EH (cell line): Measurements from ENCODE around the gene TMEM213.
"Not testable (repeated sequence)": the region's sequence is repeated elsewhere in the genome, so short reads cannot be mapped to it uniquely, and the experiment has no call there.

Source experiments
- DNase-seq: peaks from one replicate; pipeline ENCODE4 v3.0.0-alpha.2; 2015; ENCODE audit warnings: low read depth

TMEM213 gene

DNA sequence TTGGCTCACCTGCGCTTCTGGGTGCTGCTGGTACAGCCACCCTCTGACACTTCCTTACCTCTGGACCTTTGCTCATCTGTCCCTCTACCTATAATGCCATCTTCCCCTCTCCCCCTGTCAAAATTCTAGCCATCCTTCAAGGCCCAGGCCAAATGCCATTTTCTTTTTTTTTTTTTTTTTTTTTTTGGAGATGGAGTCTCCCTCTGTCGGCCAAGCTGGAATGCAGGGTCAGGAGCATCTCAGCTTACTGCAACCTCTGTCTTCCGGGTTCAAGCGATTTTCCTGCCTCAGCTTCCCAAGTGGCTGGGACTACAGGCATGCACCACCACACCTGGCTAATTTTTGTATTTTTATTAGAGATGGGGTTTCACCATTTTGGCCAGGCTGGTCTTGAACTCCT lies 748 bp upstream of the TMEM213 start:
- DNase-seq = not testable (repeated sequence)

DNA sequence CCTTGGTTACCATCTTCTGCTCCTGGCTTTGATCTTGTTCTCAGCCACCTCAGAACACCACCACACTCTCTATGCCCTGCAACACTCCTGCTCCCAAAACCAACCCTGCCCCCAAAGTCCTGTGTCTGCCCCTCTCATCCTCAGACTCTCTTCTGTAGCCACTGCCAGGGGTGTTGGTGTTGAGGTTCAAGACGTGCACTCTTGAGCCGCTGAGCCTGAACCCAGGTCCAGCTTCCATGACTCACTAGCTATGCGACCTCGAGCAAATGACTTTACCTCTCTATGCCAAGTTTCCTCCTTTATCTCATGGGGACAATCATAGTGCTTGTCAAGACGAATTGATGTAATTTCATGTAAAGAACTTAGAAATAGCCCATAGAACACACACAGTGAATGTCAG lies 1.0 kb downstream of the TMEM213 start:
- no peak for DNase-seq

DNA sequence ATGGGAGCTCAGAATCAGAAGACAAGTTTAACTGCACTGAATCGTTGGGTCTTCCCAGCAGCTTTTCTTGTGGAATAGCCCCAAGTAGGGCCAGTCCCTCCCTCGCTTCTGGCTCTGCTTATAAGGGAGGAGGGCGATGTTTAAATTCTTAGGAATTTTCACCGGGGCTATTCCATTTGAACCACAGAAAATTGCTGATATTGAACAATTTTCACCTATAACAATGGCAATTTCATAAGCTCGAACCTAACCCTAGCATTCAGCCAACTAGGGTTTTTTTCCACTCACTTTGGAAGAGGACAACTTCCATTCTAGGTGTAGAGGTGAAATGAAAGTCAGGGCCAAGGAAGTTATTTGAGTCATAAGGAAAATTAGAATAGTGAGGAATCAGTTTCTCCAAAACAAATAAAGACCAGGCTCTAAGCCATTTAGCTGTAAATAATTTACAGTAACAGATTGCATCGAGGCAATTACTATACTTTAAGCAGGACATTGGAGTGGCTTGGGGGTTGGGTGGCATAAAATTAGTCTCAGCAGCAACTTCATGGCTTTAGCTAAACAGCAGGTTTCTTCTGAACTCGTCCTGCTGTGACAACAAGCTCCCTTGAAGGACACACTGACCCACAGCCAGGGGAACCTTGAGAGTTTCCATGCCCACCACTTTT lies 1.7 kb downstream of the TMEM213 start:
- no peak for DNase-seq

DNA sequence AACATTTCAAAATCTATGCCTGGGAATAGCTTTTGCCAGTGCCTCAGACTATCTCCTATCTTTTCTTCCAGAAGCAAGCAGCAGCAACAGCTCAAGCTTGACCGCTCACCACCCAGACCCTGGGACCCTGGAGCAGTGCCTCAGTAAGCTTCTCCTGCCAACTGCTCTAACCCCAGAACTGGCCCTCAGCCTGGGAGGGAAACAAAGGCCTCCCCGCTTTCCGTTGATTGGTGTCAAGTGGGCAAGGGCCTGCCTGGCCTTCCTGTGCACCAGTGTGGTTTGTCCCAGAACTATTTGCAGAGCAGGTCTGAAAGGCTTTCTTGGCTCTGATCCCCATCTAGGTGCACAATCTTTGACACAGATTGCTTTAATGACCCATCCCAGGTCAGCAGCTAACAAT lies 3.5 kb downstream of the TMEM213 start:
- no peak for DNase-seq

DNA sequence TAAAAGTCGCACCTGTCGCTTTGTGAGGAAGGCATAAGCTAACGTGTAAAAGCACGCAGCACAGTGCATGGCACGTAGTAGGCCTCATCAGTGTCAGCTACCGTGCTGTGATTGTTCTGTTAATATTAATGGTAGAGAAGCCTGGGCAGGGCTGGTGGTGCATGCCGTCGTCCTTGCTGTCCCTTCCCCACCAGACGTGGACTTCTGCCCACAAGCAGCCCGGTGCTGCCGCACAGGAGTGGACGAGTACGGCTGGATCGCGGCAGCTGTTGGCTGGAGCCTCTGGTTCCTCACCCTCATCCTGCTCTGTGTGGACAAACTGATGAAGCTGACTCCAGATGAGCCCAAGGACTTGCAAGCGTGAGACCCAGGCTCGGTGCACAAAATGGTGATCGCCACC lies 4.9 kb downstream of the TMEM213 start:
- no peak for DNase-seq

DNA sequence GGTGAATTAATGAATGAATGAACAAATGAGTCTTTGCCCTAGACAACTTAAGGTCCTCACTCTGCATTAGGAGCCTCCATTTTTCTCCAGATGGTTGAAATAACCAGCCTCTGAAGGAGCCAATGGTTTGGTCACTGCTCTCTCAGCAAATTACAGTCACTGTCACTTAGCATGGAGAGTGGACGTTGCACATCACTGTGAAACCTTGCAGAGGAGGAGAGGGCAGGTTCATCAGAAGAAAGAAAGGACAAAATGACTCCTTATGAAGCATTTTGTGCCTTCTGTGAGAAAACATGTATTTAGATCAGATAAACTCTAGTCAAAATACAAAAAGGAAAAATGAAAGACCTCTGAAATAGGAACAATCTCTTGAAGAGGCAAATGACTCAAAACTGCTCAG lies 6.8 kb downstream of the TMEM213 start:
- no peak for DNase-seq

DNA sequence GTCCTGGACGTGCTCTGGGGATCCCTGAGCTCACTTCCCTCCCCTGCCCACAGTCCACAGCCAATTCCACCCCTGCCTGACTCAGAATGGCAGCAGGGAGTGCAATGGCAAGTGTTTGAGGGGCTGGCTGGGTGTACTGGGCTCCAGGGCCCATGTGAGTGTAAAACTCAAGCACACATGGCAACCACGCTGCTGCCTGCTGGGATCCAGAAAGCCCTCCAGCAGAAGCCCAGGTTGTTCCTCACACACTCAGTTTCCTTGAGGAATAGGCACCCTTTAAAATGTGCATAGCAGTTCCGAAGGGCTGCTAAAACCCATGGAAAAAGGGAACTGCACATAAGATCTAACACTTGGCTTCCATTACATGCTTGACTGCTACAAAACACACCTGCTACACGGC lies 11.6 kb downstream of the TMEM213 start:
- DNase-seq = no peak

DNA sequence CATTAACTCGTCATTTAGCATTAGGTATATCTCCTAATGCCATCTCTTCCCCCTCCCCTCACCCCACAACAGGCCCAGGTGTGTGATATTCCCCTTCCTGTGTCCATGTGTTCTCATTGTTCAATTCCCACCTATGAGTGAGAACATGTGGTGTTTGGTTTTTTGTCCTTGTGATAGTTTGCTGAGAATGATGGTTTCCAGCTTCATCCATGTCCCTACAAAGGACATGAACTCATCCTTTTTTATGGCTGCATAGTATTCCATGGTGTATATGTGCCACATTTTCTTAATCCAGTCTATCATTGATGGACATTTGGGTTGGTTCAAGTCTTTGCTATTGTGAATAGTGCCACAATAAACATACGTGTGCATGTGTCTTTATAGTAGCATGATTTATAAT lies 13.5 kb downstream of the TMEM213 start:
- not testable (repeated sequence) for DNase-seq

DNA sequence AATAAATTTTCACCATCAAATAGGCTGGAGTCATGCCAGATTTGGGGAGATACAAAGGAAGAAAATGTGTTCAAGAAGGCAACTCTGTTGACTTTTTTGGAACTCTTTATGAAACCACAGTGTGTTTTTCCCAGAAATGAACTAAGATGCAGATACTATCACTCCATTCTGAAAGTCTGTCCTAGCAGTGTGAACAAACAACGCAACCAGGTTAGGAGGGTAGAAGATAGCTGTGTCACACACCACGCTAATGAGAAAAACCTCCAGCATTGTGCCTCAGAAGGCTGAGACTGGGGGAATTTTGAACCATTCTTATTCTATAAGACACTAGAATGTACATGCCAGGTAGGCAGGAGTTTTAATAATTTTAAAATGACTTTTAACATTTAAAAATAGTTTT lies 16.2 kb downstream of the TMEM213 start:
- no peak for DNase-seq

DNA sequence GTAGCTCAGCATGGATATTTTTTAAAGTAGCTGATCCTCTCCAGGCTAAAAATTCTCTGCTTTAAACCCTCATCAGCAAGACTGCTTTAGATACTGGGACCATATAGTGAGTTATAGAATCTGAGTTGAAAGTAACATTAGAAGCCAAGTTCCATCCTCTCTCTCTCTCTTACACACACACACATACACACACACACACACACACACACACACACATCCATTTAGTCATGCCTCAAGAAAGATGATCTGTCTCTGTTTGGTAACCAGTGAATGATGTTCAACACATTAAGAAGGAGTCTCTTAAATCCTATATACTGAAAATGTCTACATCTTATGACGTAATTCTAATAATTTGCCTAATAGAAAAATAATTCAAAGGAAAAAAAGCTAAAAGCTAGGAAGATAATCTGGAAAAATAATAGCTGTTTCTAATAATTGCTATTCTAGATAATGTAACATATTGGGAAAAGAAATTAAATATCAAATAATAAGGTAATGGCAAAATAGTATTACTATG lies 17.1 kb downstream of the TMEM213 start:
- DNase-seq = no peak

DNA sequence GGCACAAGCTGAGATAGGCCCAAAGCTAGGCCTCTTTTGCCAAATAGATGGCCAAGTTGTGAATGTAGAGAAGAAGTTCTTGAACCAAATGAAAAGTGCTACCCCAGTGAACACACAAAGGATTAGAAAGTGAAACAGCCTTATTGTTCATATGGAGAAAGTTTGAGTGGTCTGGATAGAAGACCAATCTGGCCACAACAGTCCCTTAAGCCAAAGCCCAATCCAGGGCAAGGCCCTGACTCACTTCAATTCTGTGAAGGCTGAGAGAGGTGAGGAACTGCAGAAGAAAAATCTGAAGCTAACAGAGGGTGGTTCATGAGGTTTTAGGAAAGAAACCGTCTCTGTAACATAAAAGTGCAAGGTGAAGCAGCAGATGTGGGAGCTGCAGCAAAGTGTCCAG lies 18.9 kb downstream of the TMEM213 start:
- DNase-seq = no peak

DNA sequence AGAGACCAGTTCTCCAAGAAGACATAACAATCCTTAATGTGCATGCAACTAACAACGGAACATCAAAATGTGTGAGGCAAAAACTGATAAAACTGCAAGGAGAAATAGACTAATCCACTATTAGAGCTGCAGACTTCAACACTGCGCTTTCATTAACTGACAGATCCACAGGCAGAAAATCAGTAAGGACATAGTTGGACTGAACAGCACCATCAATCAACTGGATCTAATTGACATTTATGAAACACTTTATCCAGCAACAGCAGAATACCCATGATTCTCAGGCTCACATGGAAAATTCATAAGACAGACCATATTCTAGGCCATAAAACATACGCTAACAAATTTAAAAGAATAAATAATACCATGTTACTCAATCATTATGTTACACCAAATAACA lies 21.8 kb downstream of the TMEM213 start:
- no peak for DNase-seq

DNA sequence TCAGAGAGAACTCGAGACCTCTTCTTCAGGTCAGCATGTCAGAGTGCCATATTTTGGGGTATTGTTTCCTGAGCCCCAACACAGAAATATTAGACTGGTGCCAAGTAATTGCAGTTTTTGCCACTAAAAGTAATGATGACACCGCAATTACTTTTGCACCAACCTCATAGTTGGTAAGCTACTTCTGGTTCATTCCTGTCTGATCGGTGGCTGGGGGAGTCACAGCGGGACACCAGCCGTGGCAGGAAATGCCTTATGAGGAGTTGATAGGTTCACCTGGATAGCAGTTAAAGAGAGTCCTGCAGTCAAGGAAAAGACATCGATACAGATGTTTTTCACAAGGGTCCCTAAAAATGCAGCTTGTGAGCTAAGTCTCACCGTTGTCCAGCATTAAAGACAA lies 24.1 kb downstream of the TMEM213 start:
- no peak for DNase-seq

DNA sequence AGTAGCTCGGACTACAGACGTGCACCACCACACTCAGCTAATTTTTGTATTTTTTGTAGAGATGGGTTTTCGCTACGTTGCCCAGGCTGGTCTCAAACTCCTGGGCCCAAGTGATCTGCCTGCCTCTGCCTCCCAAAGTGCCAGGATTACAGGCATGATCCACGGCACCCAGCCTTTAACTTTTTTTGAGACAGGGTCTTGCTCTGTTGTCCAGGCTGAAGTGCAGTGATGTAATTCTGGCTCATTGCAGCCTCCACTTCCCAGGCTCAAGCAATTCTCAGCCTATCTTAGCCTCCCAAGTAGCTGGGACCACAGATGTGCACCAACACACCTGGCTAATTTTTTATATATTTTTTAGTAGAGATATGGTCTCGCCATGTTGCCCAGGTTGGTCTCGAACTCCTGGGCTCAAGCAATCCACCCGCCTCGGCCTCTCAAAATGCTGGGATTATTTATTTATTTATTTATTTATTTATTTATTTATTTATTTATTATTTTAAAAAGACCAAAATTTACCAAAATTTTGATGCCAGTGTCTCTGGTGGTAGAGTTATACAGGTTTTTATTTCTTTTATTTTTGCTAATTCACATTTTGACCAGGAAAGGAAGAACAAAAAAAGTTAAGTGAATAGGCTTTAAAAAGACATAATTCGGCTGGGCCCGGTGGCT lies 25.2 kb downstream of the TMEM213 start:
- DNase-seq = no peak

DNA sequence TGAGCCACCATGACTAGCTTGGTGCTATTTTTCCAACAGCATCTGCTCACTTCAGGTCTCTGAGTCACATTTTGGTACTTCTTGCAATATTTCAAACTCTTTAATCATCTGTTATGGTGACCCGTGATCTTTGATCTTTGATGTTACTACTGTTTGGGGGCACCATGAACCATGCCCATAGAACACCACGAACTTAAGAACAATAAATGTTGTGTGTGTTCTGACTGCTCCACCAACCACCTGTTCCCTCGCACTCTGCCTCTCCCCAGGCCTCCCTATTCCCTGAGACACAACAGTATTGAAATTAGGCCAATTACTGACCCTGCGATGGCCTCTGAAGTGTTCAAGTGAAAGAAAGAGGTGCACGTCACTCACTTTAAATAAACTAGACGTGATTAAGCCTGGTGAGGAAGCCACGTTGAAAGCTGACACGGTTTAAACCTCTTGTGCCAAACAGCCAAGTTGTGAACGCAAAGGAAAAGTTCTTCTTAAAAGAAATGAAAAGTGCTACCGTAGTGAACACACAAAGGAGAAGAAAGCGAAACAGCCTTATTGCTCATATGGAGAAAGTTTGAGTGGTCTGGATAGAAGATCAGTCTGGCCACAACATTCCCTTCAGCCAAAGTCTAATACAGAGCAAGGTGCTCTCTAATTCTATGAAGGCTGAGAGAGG lies 27.4 kb downstream of the TMEM213 start:
- no peak for DNase-seq

DNA sequence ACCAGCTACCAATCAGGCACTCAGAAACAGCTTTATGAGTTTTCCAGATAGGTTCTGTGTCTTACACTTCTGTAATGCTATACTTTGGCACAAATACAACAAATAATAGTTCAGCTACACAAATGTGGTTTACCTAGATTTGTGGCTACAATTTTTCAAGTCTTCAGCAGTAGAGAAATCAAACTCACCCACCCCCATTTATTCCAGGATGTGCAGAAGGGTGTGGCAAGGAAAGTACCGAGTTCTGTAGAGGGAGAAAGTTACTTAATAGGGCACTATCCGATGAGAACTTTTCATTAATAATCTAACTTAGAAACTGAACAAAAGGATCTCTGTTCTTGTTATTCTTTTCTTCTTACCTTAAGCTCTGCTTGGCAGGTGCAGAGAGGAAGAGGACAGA lies 30.5 kb downstream of the TMEM213 start:
- no peak for DNase-seq

DNA sequence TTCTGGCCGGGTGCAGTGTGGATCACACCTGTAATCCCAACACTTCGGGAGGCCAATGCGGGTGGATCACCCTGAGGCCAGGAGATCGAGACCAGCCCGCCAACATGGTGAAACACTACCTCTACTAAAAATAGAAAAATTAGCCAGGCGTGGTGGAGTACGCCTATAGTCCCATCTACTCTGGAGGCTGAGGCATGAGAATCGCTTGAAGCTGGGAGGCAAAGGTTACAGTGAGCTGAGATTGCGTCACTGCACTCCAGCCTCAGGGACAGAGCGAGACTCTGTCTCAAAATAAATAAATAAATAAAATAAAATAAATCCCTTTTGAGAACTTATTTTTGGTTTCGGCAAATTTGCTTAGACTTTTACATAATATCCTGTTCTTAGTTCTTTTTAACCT lies 31.5 kb downstream of the TMEM213 start:
- DNase-seq = no peak

DNA sequence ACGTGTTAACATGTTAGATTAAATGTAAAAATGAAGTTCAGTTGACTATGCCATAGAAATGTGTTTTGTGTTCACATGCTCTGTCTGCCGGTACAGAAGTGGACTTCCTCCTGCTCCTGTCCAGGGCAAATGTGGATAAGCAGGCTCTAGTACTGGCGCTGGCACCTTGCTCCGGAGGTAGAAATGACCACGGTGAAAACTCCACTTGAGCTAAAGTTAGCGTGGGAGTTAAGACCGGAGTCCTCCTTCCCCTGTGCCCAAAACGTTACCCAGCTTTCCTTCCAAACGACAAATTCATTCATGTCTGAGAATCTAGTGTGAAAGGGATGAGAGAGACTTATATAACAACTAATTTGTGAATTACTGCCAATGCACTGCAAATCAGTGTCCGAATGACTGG lies 35.2 kb downstream of the TMEM213 start:
- DNase-seq = no peak

DNA sequence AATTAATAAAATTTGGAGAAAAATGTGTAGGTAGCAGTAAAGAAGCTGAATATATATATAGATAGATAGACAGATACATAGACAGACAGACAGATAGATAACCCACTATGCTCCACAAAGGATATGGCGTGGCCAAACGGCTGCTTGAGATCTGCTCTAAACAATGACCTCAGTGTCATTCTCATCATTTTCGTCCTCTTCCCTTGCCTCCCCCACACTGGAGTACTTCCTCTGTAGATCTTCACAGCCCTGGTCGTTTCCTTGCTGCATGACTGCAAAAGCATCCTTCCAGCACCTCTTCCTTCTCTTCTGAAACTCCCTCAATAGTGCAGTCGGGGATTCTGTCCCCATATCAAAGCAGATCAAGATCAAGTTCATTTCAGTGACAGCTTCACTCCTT lies 35.8 kb downstream of the TMEM213 start:
- no peak for DNase-seq

DNA sequence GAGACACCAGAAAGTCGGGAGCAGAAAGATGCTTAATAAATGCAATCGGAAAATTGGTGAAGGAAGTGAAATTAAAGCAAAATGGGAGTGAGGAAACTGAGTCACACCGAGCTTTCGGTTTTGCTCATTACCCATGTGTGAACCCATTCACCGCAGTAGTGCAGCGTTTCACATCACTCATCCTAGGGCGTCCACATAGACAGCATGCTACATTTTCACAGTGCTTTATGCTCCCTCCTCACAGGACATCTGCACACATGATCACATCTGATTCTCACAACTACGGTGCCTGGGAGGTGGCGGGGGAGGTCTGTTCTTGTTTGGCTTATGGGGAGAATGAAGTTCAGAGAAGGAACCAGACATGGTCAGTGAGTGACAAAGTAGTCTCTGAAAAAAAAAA lies 36.8 kb downstream of the TMEM213 start:
- DNase-seq = no peak

DNA sequence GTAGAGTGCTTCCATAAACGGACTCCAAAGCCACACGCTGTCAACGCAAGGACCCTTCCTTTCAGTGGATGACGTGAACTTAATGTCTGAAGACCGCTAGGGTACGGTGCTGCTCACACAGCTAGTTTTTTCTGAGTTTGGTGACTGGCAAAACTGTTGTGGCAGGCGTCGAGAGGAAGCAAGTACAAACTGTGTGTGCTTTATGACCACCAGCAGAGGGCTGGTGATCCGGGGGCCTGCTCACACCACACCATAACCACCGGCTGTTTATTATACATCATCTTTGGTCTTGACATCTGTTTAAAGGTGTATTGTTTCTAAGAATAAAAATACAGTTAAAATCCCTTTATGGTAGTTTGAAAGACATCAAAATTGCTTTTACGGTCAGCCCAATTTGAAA lies 37.3 kb downstream of the TMEM213 start:
- no peak for DNase-seq

DNA sequence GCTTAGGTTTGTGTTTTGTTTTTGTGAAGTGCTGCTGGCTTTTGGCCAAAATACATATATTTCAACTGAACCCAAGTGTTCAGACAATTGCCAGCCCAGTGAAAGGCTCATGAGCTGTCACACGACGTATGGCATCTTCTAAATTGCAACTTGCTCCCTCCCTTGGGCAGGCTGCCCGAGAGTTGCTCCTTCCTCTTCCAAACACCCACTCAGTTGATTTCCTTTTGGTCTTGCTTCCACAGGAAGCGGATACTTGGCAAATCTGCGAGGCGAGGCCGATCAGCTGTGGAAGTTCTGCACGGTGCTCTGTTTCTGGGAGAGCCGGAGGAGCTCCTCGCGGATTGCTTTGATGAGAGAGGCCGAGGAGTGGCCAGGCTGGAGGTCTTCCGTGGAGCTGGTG lies 39.8 kb downstream of the TMEM213 start:
- no peak for DNase-seq

DNA sequence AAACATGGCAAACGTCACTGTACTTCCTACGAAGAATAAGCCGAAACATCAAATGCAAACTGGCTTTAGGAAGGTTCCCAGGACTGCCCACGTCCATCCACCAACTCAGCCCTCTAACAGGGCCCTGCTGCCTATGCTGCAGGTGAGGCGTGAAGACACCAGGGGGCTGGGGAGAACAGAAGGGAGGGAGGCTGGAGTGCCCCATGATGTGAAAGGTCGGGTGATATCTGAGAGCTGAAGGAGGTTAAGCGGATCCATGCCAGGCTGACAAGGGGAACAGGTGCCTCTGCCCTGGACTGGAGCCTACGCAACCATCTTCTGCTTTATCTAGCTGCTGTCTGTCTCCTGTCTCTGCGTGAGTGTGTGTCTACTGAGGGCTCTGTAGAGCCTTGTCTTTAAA lies 40.4 kb downstream of the TMEM213 start:
- no peak for DNase-seq
